SU-DHL-6 (cell line): Measurements from ENCODE around the gene CORO7.

Experiments
- H2AFZ ChIP-seq: fragments of 200-600 bp; sonication (generic); 2 replicates; pipeline ENCODE4 v1.6.1; 2014; ENCODE audit warnings: low read depth, mild to moderate bottlenecking, moderate library complexity, mixed read lengths, antibody characterized with exemption, low read length; ENCODE audit not compliant: severe bottlenecking
- H3F3A ChIP-seq: fragments of 200-600 bp; shearing (Covaris generic); 2 replicates; pipeline ENCODE4 v1.6.0; 2016; ENCODE audit warnings: antibody characterized with exemption, mild to moderate bottlenecking; ENCODE audit not compliant: insufficient read depth
- H3K27ac ChIP-seq: fragments of 200-600 bp; sonication (generic); 2 replicates; pipeline ENCODE4 v1.5.1; 2016; ENCODE audit warnings: low read depth, mild to moderate bottlenecking, low read length, moderate library complexity, mixed read lengths
- H3K27me3 ChIP-seq: fragments of 200-600 bp; sonication (generic), shearing (Covaris generic); 2 replicates; pipeline ENCODE4 v1.6.0; 2014; ENCODE audit warnings: mild to moderate bottlenecking, low read length
- H3K36me3 ChIP-seq: fragments of 200-600 bp; sonication (generic); 2 replicates; pipeline ENCODE4 v1.6.1; 2014; ENCODE audit warnings: mild to moderate bottlenecking, low read length, mixed read lengths
- H3K4me2 ChIP-seq: fragments of 300-600, 200-600 bp; shearing (Covaris generic), sonication (generic); 2 replicates; pipeline ENCODE4 v1.6.0; 2014; ENCODE audit warnings: low read length, low read depth, mild to moderate bottlenecking; ENCODE audit not compliant: poor library complexity, severe bottlenecking
- H3K4me3 ChIP-seq: fragments of 200-600 bp; sonication (generic); 2 replicates; pipeline ENCODE4 v1.5.1; 2014; ENCODE audit warnings: antibody characterized with exemption, low read length, mild to moderate bottlenecking, mixed read lengths; ENCODE audit not compliant: insufficient read depth, poor library complexity, severe bottlenecking
- H3K79me2 ChIP-seq: fragments of 200-600 bp; sonication (generic); 2 replicates; pipeline ENCODE4 v1.6.1; 2014; ENCODE audit warnings: mild to moderate bottlenecking, low read length, moderate library complexity; ENCODE audit not compliant: insufficient read depth
- H3K9ac ChIP-seq: fragments of 200-600 bp; sonication (generic); 2 replicates; pipeline ENCODE4 v1.7.0; 2014; ENCODE audit warnings: mild to moderate bottlenecking, low read length
- H3K9me2 ChIP-seq: fragments of 200-600 bp; sonication (generic); replicated peaks from 2 replicates; pipeline ENCODE4 v1.6.1; 2014; ENCODE audit warnings: low read length; ENCODE audit not compliant: insufficient read depth
- H3K9me3 ChIP-seq: fragments of 200-600 bp; sonication (generic); 2 replicates; pipeline ENCODE4 v1.6.1; 2014; ENCODE audit warnings: low read length, mixed read lengths; ENCODE audit not compliant: insufficient read depth
- H4K20me1 ChIP-seq: fragments of 200-600 bp; sonication (generic); 2 replicates; pipeline ENCODE4 v1.6.1; 2014; ENCODE audit warnings: low read depth, mild to moderate bottlenecking, antibody characterized with exemption, low read length, moderate library complexity, mixed read lengths
- EZH2phosphoT487 ChIP-seq: fragments of 200-600 bp; sonication (generic), shearing (Covaris generic); conservative IDR thresholded peaks from 2 replicates; pipeline ENCODE4 v1.6.1; 2018; ENCODE audit warnings: mild to moderate bottlenecking, antibody characterized with exemption, low read length, moderate library complexity, mixed read lengths
- TF ChIP-seq, protein P1 (sequence below): fragments of 200-600 bp; sonication (generic); IDR thresholded peaks from one replicate; pipeline ENCODE4 v1.5.1; 2017; ENCODE audit warnings: antibody characterized with exemption, mild to moderate bottlenecking, low read length, moderate library complexity; ENCODE audit not compliant: insufficient read depth, poor library complexity, severe bottlenecking

Gene CORO7

DNA sequence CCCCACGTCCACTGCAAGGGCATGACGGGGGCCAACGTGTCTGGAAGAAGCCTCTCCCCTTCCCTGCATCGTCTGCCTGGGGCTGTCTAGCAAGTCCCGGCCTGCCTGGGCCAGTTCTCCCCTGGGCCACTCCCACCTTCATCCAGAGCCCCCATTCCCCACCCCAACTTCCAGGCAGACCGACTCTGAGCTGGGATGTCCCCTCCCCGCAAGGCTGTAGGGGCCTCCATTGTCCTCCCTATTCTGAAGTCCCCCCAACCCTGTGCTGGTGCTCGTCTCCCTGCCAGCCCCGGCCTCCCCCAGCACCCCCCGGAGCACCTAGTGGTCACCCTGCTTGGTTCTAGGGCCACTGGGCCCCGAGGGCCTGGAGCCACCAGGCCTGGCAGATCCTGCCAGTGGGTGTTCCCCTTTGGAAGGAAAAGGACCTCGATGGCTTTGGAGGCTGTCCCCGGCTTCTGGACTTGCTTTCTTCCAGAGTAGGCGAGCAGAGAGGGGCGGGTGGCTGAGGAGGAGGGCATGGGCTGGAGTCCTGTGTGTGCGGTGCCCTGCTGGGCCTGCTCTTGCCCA is 95.7 kb downstream of the CORO7 start:
- no peak overlapping the region for H3K27ac ChIP-seq
- H3K36me3 ChIP-seq: no peaks in the 10 kb centered on the region
- TF ChIP-seq, protein P1, sequence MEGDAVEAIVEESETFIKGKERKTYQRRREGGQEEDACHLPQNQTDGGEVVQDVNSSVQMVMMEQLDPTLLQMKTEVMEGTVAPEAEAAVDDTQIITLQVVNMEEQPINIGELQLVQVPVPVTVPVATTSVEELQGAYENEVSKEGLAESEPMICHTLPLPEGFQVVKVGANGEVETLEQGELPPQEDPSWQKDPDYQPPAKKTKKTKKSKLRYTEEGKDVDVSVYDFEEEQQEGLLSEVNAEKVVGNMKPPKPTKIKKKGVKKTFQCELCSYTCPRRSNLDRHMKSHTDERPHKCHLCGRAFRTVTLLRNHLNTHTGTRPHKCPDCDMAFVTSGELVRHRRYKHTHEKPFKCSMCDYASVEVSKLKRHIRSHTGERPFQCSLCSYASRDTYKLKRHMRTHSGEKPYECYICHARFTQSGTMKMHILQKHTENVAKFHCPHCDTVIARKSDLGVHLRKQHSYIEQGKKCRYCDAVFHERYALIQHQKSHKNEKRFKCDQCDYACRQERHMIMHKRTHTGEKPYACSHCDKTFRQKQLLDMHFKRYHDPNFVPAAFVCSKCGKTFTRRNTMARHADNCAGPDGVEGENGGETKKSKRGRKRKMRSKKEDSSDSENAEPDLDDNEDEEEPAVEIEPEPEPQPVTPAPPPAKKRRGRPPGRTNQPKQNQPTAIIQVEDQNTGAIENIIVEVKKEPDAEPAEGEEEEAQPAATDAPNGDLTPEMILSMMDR: no peak
- TF ChIP-seq EZH2phosphoT487: no peak

DNA sequence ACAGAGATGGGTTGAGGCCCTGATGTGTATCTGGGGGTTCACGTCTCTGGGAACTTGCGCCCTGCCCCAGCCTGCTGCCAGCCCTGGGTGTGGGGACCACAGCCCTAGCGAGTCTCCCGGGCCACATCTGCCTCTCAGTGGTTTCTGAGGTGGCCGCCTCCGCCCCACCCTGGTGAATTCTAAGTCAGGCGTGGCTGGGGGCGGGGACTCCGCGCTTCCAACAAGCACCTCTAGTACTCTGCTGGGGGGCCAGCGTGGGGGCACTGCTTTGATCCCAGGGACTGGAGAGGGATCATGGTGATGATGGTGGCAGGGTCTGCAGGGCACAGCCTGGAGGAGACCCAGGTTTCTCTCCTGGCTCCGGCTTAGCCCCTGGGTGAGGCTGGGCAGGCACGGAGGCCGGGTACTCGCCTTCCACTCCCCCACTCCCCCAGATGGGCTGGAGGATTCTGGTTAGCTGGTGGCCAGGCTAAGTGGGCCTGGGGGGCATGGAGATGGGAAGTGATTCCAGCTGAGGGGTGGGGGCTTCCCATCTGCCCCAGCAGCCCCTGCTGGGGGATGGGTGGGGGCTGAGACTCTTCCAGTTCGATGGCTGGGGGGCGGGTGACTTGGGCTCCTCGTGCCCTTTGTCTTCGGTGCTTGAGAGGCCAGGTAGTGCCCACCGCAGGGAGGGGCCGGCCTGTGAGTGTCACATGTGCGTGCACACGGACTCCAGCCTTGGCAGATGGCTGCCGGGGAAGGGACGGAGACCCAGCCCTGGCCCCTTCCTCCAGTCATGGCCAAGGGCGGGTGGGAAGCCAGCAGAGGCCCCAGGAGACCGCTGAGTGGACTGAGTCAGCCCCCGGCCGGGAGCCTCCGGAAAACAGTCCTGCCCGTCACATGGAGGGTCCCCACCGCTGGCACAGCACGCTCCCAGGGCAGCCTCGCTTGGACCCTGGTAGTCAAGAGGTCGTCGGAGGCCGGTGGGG is 96.7 kb downstream of the CORO7 start:
- no peak overlapping the region for H2AFZ ChIP-seq
- no peak overlapping the region for H3K27ac ChIP-seq
- H3K36me3 ChIP-seq: no peaks in the 10 kb centered on the region
- no peaks in the 10 kb centered on the region for H3K27me3 ChIP-seq
- TF ChIP-seq, protein P1: no peak
- TF ChIP-seq EZH2phosphoT487: no peak
- no peak overlapping the region for H3K4me2 ChIP-seq
- H3K9ac ChIP-seq: no peak overlapping the region
- H3K4me3 ChIP-seq: no peak overlapping the region
- no peaks in the 10 kb centered on the region for H3F3A ChIP-seq
- H3K79me2 ChIP-seq: no peaks in the 10 kb centered on the region
- H4K20me1 ChIP-seq: no peaks in the 10 kb centered on the region
- H3K9me2 ChIP-seq: no peaks in the 10 kb centered on the region
- no peaks in the 10 kb centered on the region for H3K9me3 ChIP-seq

More for the DNA sequence above, 95.7 kb downstream of the CORO7 start:
- Histone ChIP-seq H3K79me2 (no peaks in the 10 kb centered on the region), H3K27me3 (no peaks in the 10 kb centered on the region), H3K4me2 (no peak overlapping the region), H4K20me1 (no peaks in the 10 kb centered on the region), H3K9me3 (no peaks in the 10 kb centered on the region), H3K9ac (no peak overlapping the region), H3K9me2 (no peaks in the 10 kb centered on the region), H3K4me3 (no peak overlapping the region), H3F3A (no peaks in the 10 kb centered on the region), H2AFZ (no peak overlapping the region)

DNA sequence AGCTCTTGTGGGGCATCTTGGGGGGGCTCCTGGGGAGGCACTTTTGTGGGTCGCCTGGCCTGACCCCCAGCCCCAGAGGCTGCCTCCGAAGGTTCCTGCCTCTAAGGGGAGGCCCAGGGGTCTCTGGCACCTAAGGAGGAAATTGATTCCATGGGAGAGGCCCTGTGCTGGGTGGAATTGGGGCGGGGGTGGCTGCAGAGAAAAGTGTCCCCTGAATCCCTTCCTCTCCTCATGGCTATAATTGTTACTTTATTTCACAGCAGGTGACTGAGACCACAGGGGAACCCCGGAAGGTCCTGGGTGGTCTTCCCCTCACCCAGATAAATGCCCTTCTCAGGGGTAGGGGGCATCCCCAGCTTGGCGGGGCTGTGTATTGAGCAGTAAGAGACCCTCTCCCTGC is 97.4 kb downstream of the CORO7 start:
- Histone ChIP-seq H4K20me1 (no peaks in the 10 kb centered on the region), H3K4me3 (no peak overlapping the region), H3K79me2 (no peaks in the 10 kb centered on the region), H3K9me3 (no peaks in the 10 kb centered on the region), H3K36me3 (no peaks in the 10 kb centered on the region), H3F3A (no peaks in the 10 kb centered on the region), H3K9ac (no peak overlapping the region), H3K4me2 (no peak overlapping the region), H3K27me3 (no peaks in the 10 kb centered on the region), H3K9me2 (no peaks in the 10 kb centered on the region), H3K27ac (no peak overlapping the region), H2AFZ (no peak overlapping the region)
- no peak for TF ChIP-seq EZH2phosphoT487
- TF ChIP-seq, protein P1: no peak
